Left renal cortex interstitium (tissue), 4 donors: Measurements from ENCODE around the gene ITGBL1. TPM values are rescaled to one million over a fixed set of nuclear protein-coding genes. Genes with fewer than 3 reads are reported as not detected.

Experiments
- DNase-seq, 4 donors: peaks; one replicate each; pipeline ENCODE4 v3.0.0-alpha.2; 2013; ENCODE audit warnings: low read depth in 4 of 4, low spot score in 2 of 4, missing footprints in 1 of 4
- polyA plus RNA-seq, 4 donors: library from polyadenylated mRNA; unstranded; fragments of 120-200 nt; gene quantifications; one replicate each; pipeline ENCODE4 v1.2.1, GENCODE V29; 2013; ENCODE audit not compliant: insufficient read length in 4 of 4

ITGBL1 gene
- polyA plus RNA-seq = under 1 TPM; 0.43 to 0.90 (median 0.63) TPM

- DNase-seq = no peak
Observed at GRCh38 chr13:101452519-101453485, at the start of gene ITGBL1. ITGBL1 (plus strand) TSS chr13:101452675; CDS start chr13:101452834, 159 bp downstream.

- no peak for DNase-seq
Observed at GRCh38 chr13:101406791-101407190, 45.7 kb upstream of the ITGBL1 start.

GRCh38 chr13:101408154-101408553 is 44.3 kb upstream of the ITGBL1 start:
- DNase-seq = no peak

- no peak for DNase-seq
Observed at GRCh38 chr13:101408992-101409656, 43.4 kb upstream of the ITGBL1 start.

GRCh38 chr13:101412076-101412475 is 40.4 kb upstream of the ITGBL1 start:
- no peak for DNase-seq

GRCh38 chr13:101415358-101416174 is 36.9 kb upstream of the ITGBL1 start:
- no peak for DNase-seq

- peak in 2 of 4 donors; percentile 12 to 29 for DNase-seq
Observed at GRCh38 chr13:101416181-101417042, 36.1 kb upstream of the ITGBL1 start, which contains the start of gene NALCN. NALCN (minus strand) TSS chr13:101416508; CDS start chr13:101399126, 17,382 bp downstream.

- peak in 1 of 4 donors; percentile 7 for DNase-seq
Observed at GRCh38 chr13:101417043-101417406, 35.5 kb upstream of the ITGBL1 start.

- DNase-seq = no peak
Observed at GRCh38 chr13:101417501-101417900, 35.0 kb upstream of the ITGBL1 start.

- DNase-seq = no peak
Observed at GRCh38 chr13:101423872-101424271, 28.6 kb upstream of the ITGBL1 start.

- DNase-seq = no peak
Observed at GRCh38 chr13:101424381-101425155, 27.9 kb upstream of the ITGBL1 start.

GRCh38 chr13:101425156-101425471 is 27.4 kb upstream of the ITGBL1 start:
- DNase-seq = no peak

GRCh38 chr13:101425623-101426022 is 26.9 kb upstream of the ITGBL1 start:
- no peak for DNase-seq

GRCh38 chr13:101429733-101430132 is 22.7 kb upstream of the ITGBL1 start:
- DNase-seq = no peak

GRCh38 chr13:101433895-101434294 is 18.6 kb upstream of the ITGBL1 start:
- no peak for DNase-seq

- no peak for DNase-seq
Observed at GRCh38 chr13:101434486-101434885, 18.0 kb upstream of the ITGBL1 start.

GRCh38 chr13:101447852-101448251 is 4.6 kb upstream of the ITGBL1 start:
- no peak for DNase-seq

- DNase-seq = no peak
Observed at GRCh38 chr13:101449790-101450748, 2.4 kb upstream of the ITGBL1 start.
